ENCODE measurements around the gene VAC14. TPM values are rescaled to one million over a fixed set of nuclear protein-coding genes. Genes with fewer than 3 reads are reported as not detected.

VAC14 gene
- total and polyA plus RNA-seq, 8 donors, result 14.9 to 90.6 (median 39.3) TPM

- Histone ChIP-seq H3K4me3 (no peak overlapping the region), H3K9me3 (peaks cover 0 to 12% (median 4%) of the 10 kb centered on the region in 4 donors), H3K4me1 (no peaks in the 10 kb centered on the region), H3K27me3 (peaks cover 0 to 28% (median 6%) of the 10 kb centered on the region in 3 donors), H3K36me3 (no peaks in the 10 kb centered on the region), H3K27ac (no peak overlapping the region)
- TF ChIP-seq CTCF (IDR thresholded peaks at IDR 0.05), result no peak
- no peak for TF ChIP-seq EP300 (IDR thresholded peaks at IDR 0.05)
- TF ChIP-seq POLR2A (IDR thresholded peaks at IDR 0.05), result no peak
- no peak for TF ChIP-seq POLR2AphosphoS5 (IDR thresholded peaks at IDR 0.05)
- DNase-seq, result no peak
- intact Hi-C loops (cut with DNase I; ENCODE audit: low total_unique reads), result no loop called here
These were observed 7.4 kb upstream of the VAC14 start for GRCh38 chr16:70808371-70808770.

GRCh38 chr16:70805787-70806186 is 4.8 kb upstream of the VAC14 start:
- Histone ChIP-seq H3K27ac (no peak overlapping the region), H3K36me3 (no peaks in the 10 kb centered on the region), H3K9me3 (peaks cover 0 to 12% (median 4%) of the 10 kb centered on the region in 4 donors), H3K27me3 (peaks cover 0 to 28% (median 6%) of the 10 kb centered on the region in 3 donors), H3K4me3 (no peak overlapping the region), H3K4me1 (peaks cover 0 to 8% (median 4%) of the 10 kb centered on the region in 4 donors)
- WGBS, 5 donors, result 65 to 79% (median 72%) methylated on average over 3 of the region's 3 CpGs
- TF ChIP-seq POLR2AphosphoS5 (IDR thresholded peaks at IDR 0.05), result no peak
- TF ChIP-seq EP300 (IDR thresholded peaks at IDR 0.05), result no peak
- no peak for TF ChIP-seq CTCF (IDR thresholded peaks at IDR 0.05)
- no peak for TF ChIP-seq POLR2A (IDR thresholded peaks at IDR 0.05)
- intact Hi-C loops (cut with DNase I; ENCODE audit: low total_unique reads), result no loop called here
- DNase-seq, result no peak

- intact Hi-C loops (cut with DNase I; ENCODE audit: low total_unique reads), result no loop called here
- 58 to 69% (median 63%) methylated on average over 6 of the region's 6 CpGs for WGBS, 5 donors
These were observed 4.4 kb upstream of the VAC14 start for GRCh38 chr16:70805380-70805779.

GRCh38 chr16:70804734-70805169 is 3.8 kb upstream of the VAC14 start:
- intact Hi-C loops (cut with DNase I; ENCODE audit: low total_unique reads), result no loop called here
- peaks cover 6 to 17% (median 13%) of the 10 kb centered on the region in 4 donors for H3K4me1 ChIP-seq
- TF ChIP-seq POLR2A (IDR thresholded peaks at IDR 0.05) (no peak), EP300 (IDR thresholded peaks at IDR 0.05) (no peak), CTCF (IDR thresholded peaks at IDR 0.05) (no peak), POLR2AphosphoS5 (IDR thresholded peaks at IDR 0.05) (no peak)
- H3K27ac ChIP-seq, result no peak overlapping the region
- H3K9me3 ChIP-seq, result peaks cover 0 to 12% (median 4%) of the 10 kb centered on the region in 4 donors
- no peaks in the 10 kb centered on the region for H3K36me3 ChIP-seq
- H3K27me3 ChIP-seq, result peaks cover 0 to 28% (median 6%) of the 10 kb centered on the region in 3 donors
- H3K4me3 ChIP-seq, result no peak overlapping the region
- 44 to 49% (median 47%) methylated on average over 2 of the region's 2 CpGs for WGBS, 5 donors
- DNase-seq, result no peak

More at GRCh38 chr16:70805380-70805779, 4.4 kb upstream of the VAC14 start:
- no peak overlapping the region for H3K4me3 ChIP-seq
- TF ChIP-seq EP300 (IDR thresholded peaks at IDR 0.05) (no peak), CTCF (IDR thresholded peaks at IDR 0.05) (no peak), POLR2A (IDR thresholded peaks at IDR 0.05) (no peak), POLR2AphosphoS5 (IDR thresholded peaks at IDR 0.05) (no peak)
- DNase-seq, result no peak
- H3K4me1 ChIP-seq, result peaks cover 2 to 11% (median 7%) of the 10 kb centered on the region in 4 donors
- H3K9me3 ChIP-seq, result peaks cover 0 to 12% (median 4%) of the 10 kb centered on the region in 4 donors
- H3K36me3 ChIP-seq, result no peaks in the 10 kb centered on the region
- H3K27ac ChIP-seq, result no peak overlapping the region
- peaks cover 0 to 28% (median 6%) of the 10 kb centered on the region in 3 donors for H3K27me3 ChIP-seq

Data from stomach (tissue), 9 donors.